Measurements from ENCODE around the gene ORC5.

- TF ChIP-seq AGO1 (IDR thresholded peaks at IDR 0.05; ENCODE audit: low read depth, low read length, poor library complexity, severe bottlenecking) (no peak), ZBTB20 (CRISPR knock-in tag; IDR thresholded peaks at IDR 0.05; ENCODE audit: borderline replicate concordance, low read depth) (no peak), RFXANK (CRISPR knock-in tag; IDR thresholded peaks at IDR 0.05) (no peak)
Measured at GRCh38 chr7:104112623-104113022, 95.2 kb downstream of the ORC5 start.

All from HepG2 (cell line).